Measurements from ENCODE around the gene FIZ1.

Gene FIZ1

GRCh38 chr19:55552206-55552605, 47.1 kb downstream of the FIZ1 start:
- TF ChIP-seq GLIS2 (tag by site-specific recombination; IDR thresholded peaks at IDR 0.05) (no peak), TRIM28 (IDR thresholded peaks at IDR 0.05; ENCODE audit: borderline replicate concordance, low read length) (no peak), KLF7 (tag by site-specific recombination; IDR thresholded peaks at IDR 0.05; ENCODE audit: borderline replicate concordance) (no peak)
- POLR2A ChIA-PET: interaction anchor here (0.6 to 1.2 kb wide), 5 partner anchors 14 to 762 kb away, joined by 3 to 5 read pairs (median 3); partner anchors contain the start of gene ZSCAN5A
- Histone ChIP-seq H3K4me1 (ENCODE audit: control insufficient read depth, insufficient read depth, low read length) (peaks cover 9% of the 10 kb centered on the region), H3K9me3 (ENCODE audit: control insufficient read depth, insufficient read depth, low read depth, low read length) (no peaks in the 10 kb centered on the region), H3K27ac (ENCODE audit: extremely low read depth, low read depth, low read length) (no peak overlapping the region), H3K36me3 (ENCODE audit: control insufficient read depth in 2 of 2, insufficient read depth in 1 of 2, low read length in 2 of 2) (no peaks in the 10 kb centered on the region), H3K4me3 (ENCODE audit: low read depth, low read length) (no peak overlapping the region)
- CTCF ChIA-PET: interaction anchor here (0.7 to 1.5 kb wide), 3 partner anchors 36 to 386 kb away, joined by 3 to 5 read pairs (median 4); no protein-coding TSS in a partner anchor

GRCh38 chr19:55550321-55550650, 49.0 kb downstream of the FIZ1 start:
- H3K4me1 ChIP-seq (ENCODE audit: control insufficient read depth, insufficient read depth, low read length): peaks cover 9% of the 10 kb centered on the region
- CTCF ChIA-PET: interaction anchor here (0.6 to 1.2 kb wide), 2 partner anchors 33 to 80 kb away, joined by 3 read pairs; no protein-coding TSS in a partner anchor
- peak overlapping the region; percentile 39 for H3K4me3 ChIP-seq (ENCODE audit: low read depth, low read length)
- TF ChIP-seq ZNF473 (tag by site-specific recombination; IDR thresholded peaks at IDR 0.05) (no peak), ZBTB7A (tag by site-specific recombination; IDR thresholded peaks at IDR 0.05; ENCODE audit: low read depth) (no peak), SP7 (tag by site-specific recombination; IDR thresholded peaks at IDR 0.05) (peak; percentile 2; the same call in 1 of the 2 replicates)
- H3K36me3 ChIP-seq (ENCODE audit: control insufficient read depth in 2 of 2, insufficient read depth in 1 of 2, low read length in 2 of 2): no peaks in the 10 kb centered on the region
- POLR2A ChIA-PET: interaction anchor here (0.5 to 1.5 kb wide), 8 partner anchors 11 to 504 kb away, joined by 3 to 6 read pairs (median 3); partner anchors contain the start of genes FIZ1, ISOC2 and ZNF865
- H3K9me3 ChIP-seq (ENCODE audit: control insufficient read depth, insufficient read depth, low read depth, low read length): no peaks in the 10 kb centered on the region
- H3K27ac ChIP-seq (ENCODE audit: extremely low read depth, low read depth, low read length): 0 out of 2 replicates have a peak overlapping the region, but pooled peaks have one; percentile 36

GRCh38 chr19:55549500-55550320, 49.6 kb downstream of the FIZ1 start:
- peak overlapping the region; percentile 39 for H3K4me3 ChIP-seq (ENCODE audit: low read depth, low read length)
- ChIA-PET POLR2A (interaction anchor here (0.5 to 1.5 kb wide), 8 partner anchors 10 to 274 kb away, joined by 3 to 6 read pairs (median 4); partner anchors contain the start of genes FIZ1, ISOC2 and ZNF865), CTCF (interaction anchor here (0.6 to 1.2 kb wide), 4 partner anchors 10 to 527 kb away, joined by 3 to 7 read pairs (median 3); no protein-coding TSS in a partner anchor)
- H3K4me1 ChIP-seq (ENCODE audit: control insufficient read depth, insufficient read depth, low read length): peaks cover 9% of the 10 kb centered on the region
- 0 out of 2 replicates have a peak overlapping the region, but pooled peaks have one; percentile 36 for H3K27ac ChIP-seq (ENCODE audit: extremely low read depth, low read depth, low read length)
- no peaks in the 10 kb centered on the region for H3K9me3 ChIP-seq (ENCODE audit: control insufficient read depth, insufficient read depth, low read depth, low read length)
- H3K36me3 ChIP-seq (ENCODE audit: control insufficient read depth in 2 of 2, insufficient read depth in 1 of 2, low read length in 2 of 2): no peaks in the 10 kb centered on the region
- TF ChIP-seq SP7 (tag by site-specific recombination; IDR thresholded peaks at IDR 0.05): peak; percentile 33; the same call in 1 of the 2 replicates
- no peak for TF ChIP-seq ZBTB48 (tag by site-specific recombination; IDR thresholded peaks at IDR 0.05)
- no peak for TF ChIP-seq ZBTB1 (tag by site-specific recombination; IDR thresholded peaks at IDR 0.05)
- no peak for TF ChIP-seq ZNF585B (tag by site-specific recombination; IDR thresholded peaks at IDR 0.05)
- 0 out of 2 replicates have a peak, but pooled peaks have one; percentile 24 for TF ChIP-seq ZNF629 (tag by site-specific recombination; IDR thresholded peaks at IDR 0.05)
- TF ChIP-seq ZNF513 (tag by site-specific recombination; IDR thresholded peaks at IDR 0.05): no peak
- 0 out of 2 replicates have a peak, but pooled peaks have one; percentile 13 for TF ChIP-seq ZBTB6 (tag by site-specific recombination; IDR thresholded peaks at IDR 0.05)
- no peak for TF ChIP-seq ZFP37 (tag by site-specific recombination; IDR thresholded peaks at IDR 0.05)
- no peak for TF ChIP-seq ZNF311 (tag by site-specific recombination; IDR thresholded peaks at IDR 0.05; ENCODE audit: borderline replicate concordance)
- no peak for TF ChIP-seq ZNF26 (tag by site-specific recombination; IDR thresholded peaks at IDR 0.05)
- no peak for TF ChIP-seq ZNF223 (tag by site-specific recombination; IDR thresholded peaks at IDR 0.05)
- TF ChIP-seq ZNF221 (tag by site-specific recombination; IDR thresholded peaks at IDR 0.05; ENCODE audit: borderline replicate concordance): no peak
- no peak for TF ChIP-seq ZNF266 (tag by site-specific recombination; IDR thresholded peaks at IDR 0.05; ENCODE audit: low read depth)
- TF ChIP-seq ZNF701 (tag by site-specific recombination; IDR thresholded peaks at IDR 0.05): no peak
- TF ChIP-seq ZNF398 (tag by site-specific recombination; IDR thresholded peaks at IDR 0.05): no peak
- no peak for TF ChIP-seq YY1 (tag by site-specific recombination; IDR thresholded peaks at IDR 0.05)
- TF ChIP-seq ZNF404 (tag by site-specific recombination; IDR thresholded peaks at IDR 0.05): no peak
- peak; percentile 44 for TF ChIP-seq ZNF335 (tag by site-specific recombination; conservative IDR thresholded peaks at IDR 0.05)

All from HEK293 (cell line).